ENCODE data around the gene KRT74.

- TF ChIP-seq CTCF (conservative IDR thresholded peaks at IDR 0.05) (no peak), ZFX (IDR thresholded peaks at IDR 0.05) (no peak)
Observed at GRCh38 chr12:52529846-52530245, 43.8 kb downstream of the KRT74 start.

Data from C4-2B (cell line).